GM21576 (cell line): Measurements from ENCODE around the gene APP.
A peak's percentile ranks its signal among the peaks of the same experiment; 100 is the strongest.

Experiments
- ATAC-seq: cut with Tn5 transposase; IDR thresholded peaks from one replicate; pipeline ENCODE4 v1.9.1; 2021; ENCODE audit warnings: mild to moderate bottlenecking, moderate library complexity; ENCODE audit not compliant: unreplicated experiment

The APP gene

GRCh38 chr21:25885880-25886279 is 284.7 kb downstream of the APP start:
- ATAC-seq, result no peak

- ATAC-seq, result no peak
These were observed 285.2 kb downstream of the APP start for GRCh38 chr21:25885405-25885804.

DNA sequence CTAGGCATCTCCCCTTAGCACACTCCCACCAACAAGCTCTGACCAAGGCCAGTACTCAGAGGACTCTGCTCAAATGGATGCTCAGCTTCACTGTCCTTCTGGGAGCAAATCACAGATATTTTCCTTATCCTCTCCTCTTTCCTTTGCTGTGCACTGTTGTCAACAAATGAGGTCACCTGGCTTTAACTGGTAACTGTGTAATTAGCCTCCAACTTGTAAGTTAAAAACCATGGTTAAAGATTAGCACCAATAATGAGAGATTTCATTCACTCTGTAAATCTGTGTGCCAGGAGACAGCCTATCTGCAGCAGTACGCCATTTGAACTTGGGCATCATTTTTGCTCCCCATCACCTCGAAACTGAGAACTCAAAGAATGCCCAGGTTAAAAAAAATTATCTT is 286.3 kb downstream of the APP start:
- no peak for ATAC-seq

DNA sequence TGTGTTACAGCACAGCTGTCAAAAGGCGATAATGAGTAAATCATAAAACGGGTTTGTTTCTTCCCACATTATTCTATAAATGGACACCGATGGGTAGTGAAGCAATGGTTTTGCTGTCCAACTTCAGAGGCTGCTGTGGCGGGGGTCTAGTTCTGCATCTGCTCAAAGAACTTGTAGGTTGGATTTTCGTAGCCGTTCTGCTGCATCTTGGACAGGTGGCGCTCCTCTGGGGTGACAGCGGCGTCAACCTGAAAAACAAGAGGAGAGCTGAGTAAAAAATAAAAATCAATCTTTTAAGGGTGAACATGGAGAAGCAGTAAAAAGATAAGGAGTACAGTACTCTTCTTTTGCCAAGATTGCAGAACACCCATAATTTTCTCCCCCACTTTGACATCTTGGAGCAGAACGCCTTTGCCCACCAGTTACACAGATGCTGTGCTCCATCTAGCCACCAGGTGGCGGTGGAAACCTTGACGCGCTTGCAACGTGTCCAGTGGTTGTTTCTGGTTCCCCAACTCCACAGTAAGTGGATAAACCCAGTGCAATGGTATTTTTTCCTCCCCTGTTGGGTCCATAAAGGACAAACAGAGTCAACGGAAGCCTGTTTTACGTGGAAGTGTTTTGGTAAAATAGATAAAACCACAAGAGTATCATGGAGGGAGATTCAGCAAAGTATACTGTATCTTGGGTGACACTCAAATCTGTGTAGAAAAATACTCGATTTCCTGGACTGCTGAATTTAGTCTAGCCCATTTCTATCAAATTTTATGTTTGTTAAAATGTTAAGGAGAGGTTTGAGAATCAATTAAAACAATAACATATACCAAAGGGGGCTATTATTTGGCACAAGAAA is 288.8 kb downstream of the APP start:
- peak; percentile 95 for ATAC-seq

- no peak for ATAC-seq
These were observed 291.4 kb downstream of the APP start for GRCh38 chr21:25879203-25879602.

DNA sequence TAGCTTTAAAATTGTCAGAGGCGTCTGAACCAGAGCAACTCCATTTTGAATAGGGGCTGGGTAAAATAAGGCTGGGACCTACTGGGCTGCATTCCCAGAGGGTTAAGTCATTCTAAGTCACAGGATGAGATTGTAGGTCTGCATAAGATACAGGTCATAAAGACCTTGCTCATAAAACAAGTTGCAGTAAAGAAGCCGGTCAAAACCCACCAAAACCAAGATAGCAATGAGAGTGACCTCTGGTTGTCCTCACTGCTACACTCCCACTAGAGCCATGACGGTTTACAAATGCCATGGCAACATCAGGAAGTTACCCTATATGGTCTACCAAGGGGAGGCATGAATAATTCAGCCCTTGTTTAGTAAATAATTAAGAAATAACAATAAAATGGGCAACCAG is 292.2 kb downstream of the APP start:
- ATAC-seq, result no peak

GRCh38 chr21:25872271-25872670 is 298.3 kb downstream of the APP start:
- no peak for ATAC-seq

- no peak for ATAC-seq
These were observed 299.0 kb downstream of the APP start for GRCh38 chr21:25871566-25871965.

- no peak for ATAC-seq
These were observed 300.5 kb downstream of the APP start for GRCh38 chr21:25870084-25870483.

- ATAC-seq, result no peak
These were observed 303.5 kb downstream of the APP start for GRCh38 chr21:25867061-25867460.

DNA sequence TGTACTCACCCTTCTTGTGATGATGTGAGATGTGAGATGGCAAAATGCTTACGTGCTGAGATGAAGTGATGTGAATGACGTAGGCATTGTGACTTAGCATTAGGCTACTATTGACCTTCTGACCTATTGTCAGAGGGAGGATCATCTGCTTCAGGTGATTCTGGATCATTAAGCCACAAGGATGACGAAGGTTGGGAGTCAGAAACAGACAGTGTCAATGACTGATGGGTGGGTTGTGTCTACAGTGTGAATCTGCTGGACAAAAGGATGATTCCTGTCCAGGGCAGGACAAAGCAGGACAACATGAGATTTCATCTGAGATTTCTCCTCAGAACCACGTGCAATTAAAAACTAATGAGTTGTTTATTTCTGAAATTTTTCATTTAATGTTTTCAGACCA is 306.8 kb downstream of the APP start:
- no peak for ATAC-seq

- no peak for ATAC-seq
These were observed 307.5 kb downstream of the APP start for GRCh38 chr21:25863031-25863430.

DNA sequence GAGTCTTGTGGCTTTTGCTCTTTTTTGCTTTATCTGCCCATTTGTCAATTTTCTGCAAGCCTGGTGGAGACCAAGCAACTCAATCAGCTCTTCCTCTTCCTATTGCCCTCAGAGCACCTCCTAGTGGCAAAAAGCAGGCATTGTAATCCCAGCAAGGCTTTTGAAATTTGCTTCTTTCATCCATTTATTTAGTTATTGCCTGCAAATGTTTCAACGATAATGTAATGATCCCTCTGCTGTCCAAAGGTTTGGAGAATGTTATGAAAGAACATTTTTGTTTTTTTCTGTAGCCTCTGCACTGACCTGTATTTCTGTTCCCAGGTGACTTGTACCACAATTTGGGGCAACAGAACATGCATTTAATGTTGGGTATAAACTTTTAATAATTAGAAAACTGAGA is 308.0 kb downstream of the APP start:
- peak; percentile 75 for ATAC-seq

DNA sequence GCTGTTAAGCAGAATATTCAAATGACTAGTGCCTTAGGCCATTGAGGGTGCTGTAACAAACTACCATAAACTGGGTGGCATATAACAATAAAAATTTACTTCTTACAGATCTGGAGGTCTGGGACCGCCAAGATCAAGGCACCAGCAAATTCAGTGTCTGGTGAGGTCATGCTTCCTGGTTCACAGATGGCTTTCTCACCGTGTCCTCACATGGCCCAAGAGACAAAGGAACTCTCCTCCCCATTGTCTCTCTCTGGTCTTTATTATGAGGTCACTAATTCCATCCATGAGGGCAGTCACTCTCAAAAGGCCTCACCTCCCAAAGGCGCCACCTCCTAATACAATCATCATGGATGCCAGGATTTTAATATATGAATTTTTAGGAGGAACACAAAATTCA is 308.5 kb downstream of the APP start:
- no peak for ATAC-seq

DNA sequence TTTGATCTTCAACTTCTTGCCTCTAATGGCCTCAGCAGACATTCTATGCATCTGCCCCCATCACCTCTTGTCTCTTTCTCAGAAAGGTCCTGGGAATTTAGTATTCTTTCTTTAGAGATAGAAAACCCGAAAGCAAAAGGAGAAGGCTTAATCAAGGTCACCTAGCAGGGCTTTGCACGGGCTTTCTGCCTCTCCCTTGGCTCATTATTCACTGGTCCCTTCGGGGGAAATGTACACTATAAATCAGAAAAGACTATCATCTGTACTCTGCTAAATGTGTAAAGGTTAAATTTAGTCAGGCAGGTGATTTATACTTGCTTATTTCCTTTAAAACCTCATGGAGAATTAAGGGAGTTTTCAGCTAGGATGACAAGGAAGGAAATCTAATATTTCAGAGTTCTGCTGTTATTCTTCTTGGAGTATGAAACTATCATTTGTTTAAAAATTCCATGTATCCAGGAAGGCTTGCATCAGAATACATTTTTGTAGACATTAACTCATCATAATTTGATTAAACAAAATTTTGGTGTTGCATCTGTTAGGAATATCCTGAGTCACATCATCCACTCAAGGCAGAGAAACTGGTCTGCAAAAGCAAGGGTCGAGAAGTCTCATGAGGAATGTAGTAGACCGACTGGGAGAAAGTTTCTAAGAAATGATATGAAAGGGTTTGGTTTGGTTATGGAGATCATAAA is 311.2 kb downstream of the APP start:
- no peak for ATAC-seq

DNA sequence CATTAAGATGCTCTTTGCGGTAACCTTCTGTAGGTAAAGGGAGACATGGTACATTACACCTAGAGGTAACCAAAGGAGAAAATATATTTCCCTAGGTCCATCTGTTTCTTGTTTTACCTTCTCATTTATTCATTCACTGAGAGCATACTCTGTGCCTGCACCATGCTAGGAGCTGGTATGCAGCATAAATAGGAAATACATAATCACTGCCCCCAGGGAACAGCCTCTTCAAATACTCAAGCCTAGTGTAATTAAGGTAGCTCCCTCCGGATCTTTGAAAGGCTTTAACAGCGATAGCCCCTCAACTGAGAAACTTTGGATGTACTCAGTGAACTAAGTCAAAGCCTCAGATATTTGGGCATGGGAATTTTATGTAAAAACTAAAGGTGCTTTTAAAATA is 312.2 kb downstream of the APP start:
- no peak for ATAC-seq

- ATAC-seq, result no peak
These were observed 313.1 kb downstream of the APP start for GRCh38 chr21:25857308-25858074.

- ATAC-seq, result no peak
These were observed 315.0 kb downstream of the APP start for GRCh38 chr21:25855576-25855975.

- no peak for ATAC-seq
These were observed 320.3 kb downstream of the APP start for GRCh38 chr21:25850126-25850842.

DNA sequence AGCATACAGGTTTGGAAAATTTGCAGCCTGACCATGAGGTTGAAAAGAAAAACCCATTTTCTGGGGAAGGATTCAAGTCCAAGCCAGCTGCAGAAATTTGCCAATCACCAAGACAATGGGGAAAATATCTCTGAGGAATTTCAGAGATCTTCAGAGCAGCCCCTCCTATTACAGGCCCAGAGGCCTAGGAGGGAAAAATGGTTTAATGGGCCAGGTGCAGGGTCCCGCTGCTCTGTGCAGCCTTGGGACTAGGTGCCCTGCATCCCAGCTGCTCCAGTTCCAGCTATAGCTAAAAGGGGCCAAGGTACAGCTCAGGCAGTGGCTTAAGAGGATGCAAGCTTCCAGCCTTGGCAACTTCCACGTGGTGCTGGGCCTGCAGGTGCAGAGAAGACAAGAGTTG is 322.3 kb downstream of the APP start:
- no peak for ATAC-seq

DNA sequence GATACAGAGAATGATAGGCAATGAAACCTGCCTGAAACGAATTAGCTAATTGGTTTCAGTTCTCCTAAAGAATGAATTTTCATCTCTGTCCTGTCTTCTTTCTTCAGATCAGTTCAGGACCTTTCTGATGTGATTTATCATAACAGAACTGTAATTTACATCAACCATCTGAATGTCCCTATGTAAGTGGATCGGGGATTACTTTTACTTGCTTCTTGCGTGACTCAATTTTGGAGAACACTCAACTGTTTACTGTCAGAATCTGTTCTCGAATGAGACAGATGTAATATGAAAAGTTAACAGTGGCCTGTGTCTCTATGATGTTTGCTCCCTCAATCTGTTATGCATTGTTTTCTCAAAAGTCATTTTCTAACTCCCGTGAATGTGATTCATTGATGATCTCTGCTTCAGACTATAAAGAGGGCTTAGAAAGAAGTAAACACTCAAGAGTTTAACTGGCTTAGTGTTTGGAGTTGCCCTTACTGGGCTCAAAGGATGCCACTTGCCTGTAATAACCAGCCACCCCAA is 324.8 kb downstream of the APP start:
- no peak for ATAC-seq
